Measurements from ENCODE around the gene BOK. TPM values are rescaled to one million over a fixed set of nuclear protein-coding genes. Genes with fewer than 3 reads are reported as not detected.
A peak's percentile ranks its signal among the peaks of the same experiment; 100 is the strongest.

The BOK gene
- total and polyA plus RNA-seq, 3 donors from 2014 or later = 20.2 to 62.7 (median 52.0) TPM

DNA sequence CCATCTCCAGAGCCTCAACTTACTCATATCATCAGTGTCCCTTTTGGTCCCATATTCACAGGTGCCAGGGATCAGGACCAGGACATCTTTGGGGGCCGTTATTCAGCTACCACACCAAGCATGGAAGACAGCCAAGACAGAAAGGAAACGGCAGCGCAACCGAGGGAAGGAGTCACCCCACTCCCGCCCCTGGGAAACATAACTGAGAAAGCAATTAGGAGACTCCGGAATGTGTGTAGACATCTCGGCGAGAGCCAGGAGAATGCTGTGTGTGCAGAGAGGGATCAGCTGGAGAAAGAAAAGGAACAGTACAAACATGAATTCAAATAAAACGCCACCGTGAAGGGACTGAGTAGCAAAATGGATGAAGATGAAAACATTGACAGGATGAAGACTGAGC, 13.4 kb upstream of the BOK start:
- peaks cover 17% of the 10 kb centered on the region for H3K4me1 ChIP-seq
- no peak overlapping the region for H3K27ac ChIP-seq
- H3K4me3 ChIP-seq = no peak overlapping the region
- H3K27me3 ChIP-seq = no peaks in the 10 kb centered on the region
- 48 to 57% methylated on average over 10 of the region's 10 CpGs for WGBS, 2 donors
- intact Hi-C loops (cut with DNase I; ENCODE audit: low total_unique reads) = no loop called here
- no peaks in the 10 kb centered on the region for H3K36me3 ChIP-seq (ENCODE audit: low read depth, missing control alignments)
- no peak for DNase-seq
- TF ChIP-seq POLR2A (IDR thresholded peaks at IDR 0.05) = no peak
- TF ChIP-seq, protein P1, sequence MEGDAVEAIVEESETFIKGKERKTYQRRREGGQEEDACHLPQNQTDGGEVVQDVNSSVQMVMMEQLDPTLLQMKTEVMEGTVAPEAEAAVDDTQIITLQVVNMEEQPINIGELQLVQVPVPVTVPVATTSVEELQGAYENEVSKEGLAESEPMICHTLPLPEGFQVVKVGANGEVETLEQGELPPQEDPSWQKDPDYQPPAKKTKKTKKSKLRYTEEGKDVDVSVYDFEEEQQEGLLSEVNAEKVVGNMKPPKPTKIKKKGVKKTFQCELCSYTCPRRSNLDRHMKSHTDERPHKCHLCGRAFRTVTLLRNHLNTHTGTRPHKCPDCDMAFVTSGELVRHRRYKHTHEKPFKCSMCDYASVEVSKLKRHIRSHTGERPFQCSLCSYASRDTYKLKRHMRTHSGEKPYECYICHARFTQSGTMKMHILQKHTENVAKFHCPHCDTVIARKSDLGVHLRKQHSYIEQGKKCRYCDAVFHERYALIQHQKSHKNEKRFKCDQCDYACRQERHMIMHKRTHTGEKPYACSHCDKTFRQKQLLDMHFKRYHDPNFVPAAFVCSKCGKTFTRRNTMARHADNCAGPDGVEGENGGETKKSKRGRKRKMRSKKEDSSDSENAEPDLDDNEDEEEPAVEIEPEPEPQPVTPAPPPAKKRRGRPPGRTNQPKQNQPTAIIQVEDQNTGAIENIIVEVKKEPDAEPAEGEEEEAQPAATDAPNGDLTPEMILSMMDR (IDR thresholded peaks at IDR 0.05) = no peak
- H3K9me3 ChIP-seq = no peaks in the 10 kb centered on the region

DNA sequence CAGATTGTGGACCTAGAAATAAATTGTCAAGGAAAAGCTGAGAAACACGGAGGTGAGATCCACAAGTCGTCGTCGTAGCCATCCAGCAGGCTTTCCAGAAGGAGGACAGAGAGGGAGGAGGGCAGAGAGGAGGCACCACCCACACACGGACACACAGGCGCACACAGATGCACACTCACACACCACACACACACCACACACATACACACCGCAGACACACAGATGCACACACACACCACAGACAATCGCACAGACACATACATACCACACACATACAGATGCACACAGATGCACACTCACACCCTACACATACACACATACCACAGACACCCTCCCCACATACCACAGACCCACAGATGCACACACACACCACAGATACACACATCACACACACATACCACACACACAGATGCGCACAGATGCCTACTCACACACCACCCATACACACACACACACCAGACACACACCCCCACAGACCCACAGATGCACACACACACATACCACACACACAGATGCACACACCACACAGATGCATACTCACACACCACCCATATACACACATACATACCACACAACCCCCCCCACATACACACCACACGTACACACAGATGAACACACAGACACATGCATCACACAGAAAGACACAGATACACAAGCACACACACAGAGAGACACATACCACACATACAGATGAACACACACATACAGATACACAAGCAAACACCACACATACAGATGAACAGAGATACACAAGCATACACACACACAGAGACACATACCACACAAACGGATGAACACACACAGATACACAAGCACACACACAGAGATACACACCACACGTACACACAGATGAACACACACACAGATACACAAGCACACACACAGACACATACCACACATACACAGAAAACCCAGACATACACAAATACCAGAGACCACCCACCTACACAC, 12.7 kb upstream of the BOK start:
- H3K4me1 ChIP-seq = peaks cover 17% of the 10 kb centered on the region
- no peak overlapping the region for H3K4me3 ChIP-seq
- H3K27ac ChIP-seq = no peak overlapping the region
- no peak for TF ChIP-seq POLR2A (IDR thresholded peaks at IDR 0.05)
- TF ChIP-seq, protein P1 (IDR thresholded peaks at IDR 0.05) = no peak
- no peak for DNase-seq
- no peaks in the 10 kb centered on the region for H3K27me3 ChIP-seq
- H3K9me3 ChIP-seq = no peaks in the 10 kb centered on the region
- intact Hi-C loops (cut with DNase I; ENCODE audit: low total_unique reads) = no loop called here
- H3K36me3 ChIP-seq (ENCODE audit: low read depth, missing control alignments) = no peaks in the 10 kb centered on the region
- WGBS, 2 donors = 69% methylated on average over 12 of the region's 12 CpGs

DNA sequence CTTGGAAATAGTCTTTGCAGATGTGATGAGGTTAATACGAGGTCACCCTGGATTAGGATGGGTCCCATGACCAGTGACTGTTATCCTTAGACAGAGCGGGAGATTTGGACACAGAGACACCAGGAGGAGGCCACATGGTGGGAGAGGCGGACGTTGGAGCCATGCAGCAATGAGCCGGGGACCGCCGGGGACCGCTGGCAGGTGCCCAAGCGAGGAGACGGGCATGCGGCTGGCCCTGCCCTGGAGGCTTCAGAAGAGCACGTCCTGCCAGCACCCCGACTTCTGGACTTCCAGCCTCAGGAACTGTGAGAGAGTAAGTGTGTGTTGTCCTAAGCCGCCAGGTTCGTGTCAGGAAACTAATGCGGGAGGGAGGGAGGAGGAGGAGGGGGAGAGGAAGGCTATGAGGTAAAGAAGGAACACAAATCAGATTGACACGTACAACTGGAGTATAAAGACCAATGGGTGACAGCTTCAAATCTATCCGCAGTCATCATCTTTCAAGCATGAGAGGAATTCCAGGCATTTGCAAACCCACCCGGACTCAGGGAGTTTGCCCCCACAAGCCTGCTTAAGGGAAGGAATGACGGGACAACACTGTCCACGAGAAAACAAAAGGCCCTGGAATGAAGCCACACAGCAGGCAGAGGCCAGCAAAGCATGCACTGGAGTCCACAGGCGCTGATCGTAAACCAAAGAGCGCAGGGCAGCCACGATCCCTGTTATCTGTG, 11.6 kb upstream of the BOK start:
- Histone ChIP-seq H3K27me3 (no peaks in the 10 kb centered on the region), H3K27ac (no peak overlapping the region), H3K36me3 (ENCODE audit: low read depth, missing control alignments) (no peaks in the 10 kb centered on the region), H3K4me1 (peaks cover 9% of the 10 kb centered on the region), H3K9me3 (no peaks in the 10 kb centered on the region), H3K4me3 (no peak overlapping the region)
- intact Hi-C loops (cut with DNase I; ENCODE audit: low total_unique reads) = no loop called here
- 41 to 48% methylated on average over 25 of the region's 25 CpGs for WGBS, 2 donors
- DNase-seq = peak; percentile 43
- TF ChIP-seq POLR2A (IDR thresholded peaks at IDR 0.05) = no peak
- TF ChIP-seq, protein P1 (IDR thresholded peaks at IDR 0.05) = no peak

DNA sequence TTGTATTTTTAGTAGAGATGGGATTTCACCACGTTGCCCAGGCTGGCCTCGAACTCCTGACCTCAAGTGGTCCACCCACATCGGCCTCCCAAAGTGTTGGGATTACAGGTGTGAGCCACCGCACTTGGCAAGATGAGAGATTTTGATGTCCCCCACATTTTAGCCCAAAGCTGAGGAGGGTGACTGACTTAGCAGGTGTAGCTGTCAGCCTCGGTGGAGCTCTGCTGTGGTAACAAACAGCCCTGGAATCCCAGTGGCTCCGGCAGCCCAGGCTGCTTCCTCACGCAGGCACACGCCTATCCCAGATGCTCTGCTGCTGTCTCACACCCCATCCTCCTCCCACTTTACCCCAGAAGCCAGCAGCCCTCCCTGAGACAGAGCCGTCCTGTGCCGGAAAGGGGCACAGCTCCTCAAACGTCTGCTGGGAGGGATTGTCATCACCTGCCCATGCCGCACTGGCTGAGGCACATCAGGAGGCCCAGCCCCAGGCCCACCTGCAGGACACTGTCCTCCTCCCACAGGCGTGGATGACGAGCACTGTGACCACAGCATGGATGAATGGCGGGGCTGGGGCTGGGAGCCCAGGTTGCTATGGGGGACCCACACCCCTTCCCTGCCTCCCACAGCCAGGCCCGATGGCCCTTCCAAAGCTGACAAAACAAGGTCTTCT, 10.6 kb upstream of the BOK start:
- intact Hi-C loops (cut with DNase I; ENCODE audit: low total_unique reads) = no loop called here
- H3K4me1 ChIP-seq = peaks cover 7% of the 10 kb centered on the region
- H3K9me3 ChIP-seq = no peaks in the 10 kb centered on the region
- no peaks in the 10 kb centered on the region for H3K36me3 ChIP-seq (ENCODE audit: low read depth, missing control alignments)
- DNase-seq = no peak
- TF ChIP-seq POLR2A (IDR thresholded peaks at IDR 0.05) = no peak
- TF ChIP-seq, protein P1 (IDR thresholded peaks at IDR 0.05) = no peak
- no peak overlapping the region for H3K27ac ChIP-seq
- no peak overlapping the region for H3K4me3 ChIP-seq
- no peaks in the 10 kb centered on the region for H3K27me3 ChIP-seq
- 89 to 91% methylated on average over 11 to 16 of the region's 16 CpGs for WGBS, 2 donors
